HG03175 (cell line): ENCODE measurements around the gene TENM4.

ENCODE experiments used
- ATAC-seq: cut with Tn5 transposase; IDR thresholded peaks from one replicate; pipeline ENCODE4 v1.9.1; 2021; ENCODE audit warnings: mild to moderate bottlenecking, moderate library complexity; ENCODE audit not compliant: unreplicated experiment

Gene TENM4

GRCh38 chr11:79094616-79095015 lies 346.2 kb downstream of the TENM4 start:
- ATAC-seq = no peak

GRCh38 chr11:79092791-79093353 lies 348.0 kb downstream of the TENM4 start:
- no peak for ATAC-seq

- ATAC-seq = no peak
Measured at GRCh38 chr11:79090191-79090705, 350.6 kb downstream of the TENM4 start.

GRCh38 chr11:79089601-79090000 lies 351.2 kb downstream of the TENM4 start:
- no peak for ATAC-seq

GRCh38 chr11:79088967-79089366 lies 351.9 kb downstream of the TENM4 start:
- ATAC-seq = no peak

GRCh38 chr11:79087961-79088318 lies 352.9 kb downstream of the TENM4 start:
- ATAC-seq = no peak

- no peak for ATAC-seq
Measured at GRCh38 chr11:79087238-79087960, 353.4 kb downstream of the TENM4 start.

- no peak for ATAC-seq
Measured at GRCh38 chr11:79086056-79086455, 354.8 kb downstream of the TENM4 start.

- ATAC-seq = no peak
Measured at GRCh38 chr11:79084382-79084781, 356.4 kb downstream of the TENM4 start.

GRCh38 chr11:79083352-79083751 lies 357.5 kb downstream of the TENM4 start:
- ATAC-seq = no peak

GRCh38 chr11:79082907-79083306 lies 357.9 kb downstream of the TENM4 start:
- no peak for ATAC-seq

- no peak for ATAC-seq
Measured at GRCh38 chr11:79082280-79082679, 358.6 kb downstream of the TENM4 start.

GRCh38 chr11:79081471-79082031 lies 359.3 kb downstream of the TENM4 start:
- ATAC-seq = no peak

- no peak for ATAC-seq
Measured at GRCh38 chr11:79080551-79080950, 360.3 kb downstream of the TENM4 start.

- ATAC-seq = no peak
Measured at GRCh38 chr11:79078999-79079398, 361.8 kb downstream of the TENM4 start.

GRCh38 chr11:79078456-79078855 lies 362.4 kb downstream of the TENM4 start:
- ATAC-seq = no peak

GRCh38 chr11:79077702-79078330 lies 363.0 kb downstream of the TENM4 start:
- no peak for ATAC-seq

GRCh38 chr11:79076526-79077115 lies 364.2 kb downstream of the TENM4 start:
- ATAC-seq = no peak

- ATAC-seq = no peak
Measured at GRCh38 chr11:79074547-79074946, 366.3 kb downstream of the TENM4 start.

- ATAC-seq = no peak
Measured at GRCh38 chr11:79071190-79071589, 369.6 kb downstream of the TENM4 start.

GRCh38 chr11:79070518-79070917 lies 370.3 kb downstream of the TENM4 start:
- ATAC-seq = no peak
